ENCODE measurements around the gene TRAF7. TPM values are rescaled to one million over a fixed set of nuclear protein-coding genes. Genes with fewer than 3 reads are reported as not detected.
"Not testable (repeated sequence)": the region's sequence is repeated elsewhere in the genome, so short reads cannot be mapped to it uniquely, and the experiment has no call there.

Gene TRAF7
- polyA plus RNA-seq, 1 donor from 2014 or later = 30.9 TPM

- TF ChIP-seq POLR2AphosphoS5 (IDR thresholded peaks at IDR 0.05) = no peak
- TF ChIP-seq SMC3 (conservative IDR thresholded peaks at IDR 0.05; ENCODE audit: poor library complexity) = no peak
- TF ChIP-seq TAF1 (IDR thresholded peaks at IDR 0.05; ENCODE audit: low read depth) = no peak
- TF ChIP-seq RAD21 (conservative IDR thresholded peaks at IDR 0.05) = no peak
- TF ChIP-seq MXI1 (conservative IDR thresholded peaks at IDR 0.05; ENCODE audit: poor library complexity, severe bottlenecking) = no peak
- TF ChIP-seq, protein P1, sequence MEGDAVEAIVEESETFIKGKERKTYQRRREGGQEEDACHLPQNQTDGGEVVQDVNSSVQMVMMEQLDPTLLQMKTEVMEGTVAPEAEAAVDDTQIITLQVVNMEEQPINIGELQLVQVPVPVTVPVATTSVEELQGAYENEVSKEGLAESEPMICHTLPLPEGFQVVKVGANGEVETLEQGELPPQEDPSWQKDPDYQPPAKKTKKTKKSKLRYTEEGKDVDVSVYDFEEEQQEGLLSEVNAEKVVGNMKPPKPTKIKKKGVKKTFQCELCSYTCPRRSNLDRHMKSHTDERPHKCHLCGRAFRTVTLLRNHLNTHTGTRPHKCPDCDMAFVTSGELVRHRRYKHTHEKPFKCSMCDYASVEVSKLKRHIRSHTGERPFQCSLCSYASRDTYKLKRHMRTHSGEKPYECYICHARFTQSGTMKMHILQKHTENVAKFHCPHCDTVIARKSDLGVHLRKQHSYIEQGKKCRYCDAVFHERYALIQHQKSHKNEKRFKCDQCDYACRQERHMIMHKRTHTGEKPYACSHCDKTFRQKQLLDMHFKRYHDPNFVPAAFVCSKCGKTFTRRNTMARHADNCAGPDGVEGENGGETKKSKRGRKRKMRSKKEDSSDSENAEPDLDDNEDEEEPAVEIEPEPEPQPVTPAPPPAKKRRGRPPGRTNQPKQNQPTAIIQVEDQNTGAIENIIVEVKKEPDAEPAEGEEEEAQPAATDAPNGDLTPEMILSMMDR (IDR thresholded peaks at IDR 0.05; ENCODE audit: poor library complexity, severe bottlenecking) = no peak
- no peak for TF ChIP-seq EZH2 (IDR thresholded peaks at IDR 0.05; ENCODE audit: borderline replicate concordance, insufficient read depth, low read length, poor library complexity, severe bottlenecking)
- Histone ChIP-seq H3K36me3 (ENCODE audit: insufficient read depth, low read length) (no peaks in the 10 kb centered on the region), H3K27me3 (ENCODE audit: insufficient read depth, low read depth, low read length) (no peaks in the 10 kb centered on the region), H2AFZ (ENCODE audit: low read depth, low read length) (no peak overlapping the region), H3K9me2 (ENCODE audit: insufficient read depth, low read length) (no peaks in the 10 kb centered on the region), H3K4me2 (ENCODE audit: low read length) (no peak overlapping the region), H3K9me3 (ENCODE audit: low read length) (no peaks in the 10 kb centered on the region), H3F3A (ENCODE audit: insufficient read depth, low read length, poor library complexity, severe bottlenecking) (no peaks in the 10 kb centered on the region), H3K4me3 (ENCODE audit: low read length) (no peak overlapping the region), H3K79me2 (replicated peaks; ENCODE audit: insufficient read depth, low read length) (no peaks in the 10 kb centered on the region), H3K27ac (ENCODE audit: low read length) (no peak overlapping the region), H3K9ac (ENCODE audit: low read length) (no peak overlapping the region), H4K20me1 (ENCODE audit: insufficient read depth) (no peaks in the 10 kb centered on the region)
Observed at GRCh38 chr16:2122429-2122828, 33.2 kb upstream of the TRAF7 start.

GRCh38 chr16:2122934-2123683 lies 32.5 kb upstream of the TRAF7 start:
- not testable (repeated sequence) for H4K20me1 ChIP-seq (ENCODE audit: insufficient read depth); H3F3A ChIP-seq (ENCODE audit: insufficient read depth, low read length, poor library complexity, severe bottlenecking); H3K79me2 ChIP-seq (replicated peaks; ENCODE audit: insufficient read depth, low read length); H3K27me3 ChIP-seq (ENCODE audit: insufficient read depth, low read depth, low read length); H3K4me2 ChIP-seq (ENCODE audit: low read length); H3K9me3 ChIP-seq (ENCODE audit: low read length); H3K4me3 ChIP-seq (ENCODE audit: low read length); H3K27ac ChIP-seq (ENCODE audit: low read length); H3K36me3 ChIP-seq (ENCODE audit: insufficient read depth, low read length); H3K9me2 ChIP-seq (ENCODE audit: insufficient read depth, low read length); H3K9ac ChIP-seq (ENCODE audit: low read length); H2AFZ ChIP-seq (ENCODE audit: low read depth, low read length)

GRCh38 chr16:2123706-2124376 lies 31.7 kb upstream of the TRAF7 start:
- not testable (repeated sequence) for H3K9me2 ChIP-seq (ENCODE audit: insufficient read depth, low read length); H3K27ac ChIP-seq (ENCODE audit: low read length); H3K4me3 ChIP-seq (ENCODE audit: low read length); H3K79me2 ChIP-seq (replicated peaks; ENCODE audit: insufficient read depth, low read length); H3F3A ChIP-seq (ENCODE audit: insufficient read depth, low read length, poor library complexity, severe bottlenecking); H3K9me3 ChIP-seq (ENCODE audit: low read length); H3K27me3 ChIP-seq (ENCODE audit: insufficient read depth, low read depth, low read length); H2AFZ ChIP-seq (ENCODE audit: low read depth, low read length); H3K36me3 ChIP-seq (ENCODE audit: insufficient read depth, low read length); H3K9ac ChIP-seq (ENCODE audit: low read length); H4K20me1 ChIP-seq (ENCODE audit: insufficient read depth); H3K4me2 ChIP-seq (ENCODE audit: low read length)

- H2AFZ ChIP-seq (ENCODE audit: low read depth, low read length); H3K4me2 ChIP-seq (ENCODE audit: low read length); H3K79me2 ChIP-seq (replicated peaks; ENCODE audit: insufficient read depth, low read length); H3K27me3 ChIP-seq (ENCODE audit: insufficient read depth, low read depth, low read length); H3K9ac ChIP-seq (ENCODE audit: low read length); H3K9me2 ChIP-seq (ENCODE audit: insufficient read depth, low read length); H3F3A ChIP-seq (ENCODE audit: insufficient read depth, low read length, poor library complexity, severe bottlenecking); H3K27ac ChIP-seq (ENCODE audit: low read length); H3K9me3 ChIP-seq (ENCODE audit: low read length); H3K4me3 ChIP-seq (ENCODE audit: low read length); H3K36me3 ChIP-seq (ENCODE audit: insufficient read depth, low read length); H4K20me1 ChIP-seq (ENCODE audit: insufficient read depth): not testable (repeated sequence)
Observed at GRCh38 chr16:2124377-2124693, 31.2 kb upstream of the TRAF7 start.

- not testable (repeated sequence) for H3K4me2 ChIP-seq (ENCODE audit: low read length); H4K20me1 ChIP-seq (ENCODE audit: insufficient read depth)
- H3K9ac ChIP-seq (ENCODE audit: low read length) = peak overlapping the region; percentile 16
Observed at GRCh38 chr16:2124694-2125444, 30.7 kb upstream of the TRAF7 start.

GRCh38 chr16:2125609-2126008 lies 30.0 kb upstream of the TRAF7 start:
- H3K4me2 ChIP-seq (ENCODE audit: low read length); H3K27me3 ChIP-seq (ENCODE audit: insufficient read depth, low read depth, low read length); H3K9ac ChIP-seq (ENCODE audit: low read length); H4K20me1 ChIP-seq (ENCODE audit: insufficient read depth); H3K79me2 ChIP-seq (replicated peaks; ENCODE audit: insufficient read depth, low read length); H3K9me2 ChIP-seq (ENCODE audit: insufficient read depth, low read length); H2AFZ ChIP-seq (ENCODE audit: low read depth, low read length); H3K36me3 ChIP-seq (ENCODE audit: insufficient read depth, low read length); H3F3A ChIP-seq (ENCODE audit: insufficient read depth, low read length, poor library complexity, severe bottlenecking); H3K9me3 ChIP-seq (ENCODE audit: low read length); H3K27ac ChIP-seq (ENCODE audit: low read length); H3K4me3 ChIP-seq (ENCODE audit: low read length): not testable (repeated sequence)

More at GRCh38 chr16:2124694-2125444, 30.7 kb upstream of the TRAF7 start:
- H3K9me2 ChIP-seq (ENCODE audit: insufficient read depth, low read length); H3K27me3 ChIP-seq (ENCODE audit: insufficient read depth, low read depth, low read length); H3K36me3 ChIP-seq (ENCODE audit: insufficient read depth, low read length); H3K27ac ChIP-seq (ENCODE audit: low read length); H3F3A ChIP-seq (ENCODE audit: insufficient read depth, low read length, poor library complexity, severe bottlenecking); H3K4me3 ChIP-seq (ENCODE audit: low read length); H3K9me3 ChIP-seq (ENCODE audit: low read length); H2AFZ ChIP-seq (ENCODE audit: low read depth, low read length); H3K79me2 ChIP-seq (replicated peaks; ENCODE audit: insufficient read depth, low read length): not testable (repeated sequence)
